GM12872 (cell line): ENCODE measurements around the gene CHD1.

Experiments used
- TF ChIP-seq, protein P1 (sequence below): IDR thresholded peaks from 3 replicates; pipeline ENCODE4 v1.5.1; 2011; ENCODE audit warnings: low read depth, mild to moderate bottlenecking, low read length, moderate library complexity; ENCODE audit not compliant: insufficient read depth

Gene CHD1

DNA sequence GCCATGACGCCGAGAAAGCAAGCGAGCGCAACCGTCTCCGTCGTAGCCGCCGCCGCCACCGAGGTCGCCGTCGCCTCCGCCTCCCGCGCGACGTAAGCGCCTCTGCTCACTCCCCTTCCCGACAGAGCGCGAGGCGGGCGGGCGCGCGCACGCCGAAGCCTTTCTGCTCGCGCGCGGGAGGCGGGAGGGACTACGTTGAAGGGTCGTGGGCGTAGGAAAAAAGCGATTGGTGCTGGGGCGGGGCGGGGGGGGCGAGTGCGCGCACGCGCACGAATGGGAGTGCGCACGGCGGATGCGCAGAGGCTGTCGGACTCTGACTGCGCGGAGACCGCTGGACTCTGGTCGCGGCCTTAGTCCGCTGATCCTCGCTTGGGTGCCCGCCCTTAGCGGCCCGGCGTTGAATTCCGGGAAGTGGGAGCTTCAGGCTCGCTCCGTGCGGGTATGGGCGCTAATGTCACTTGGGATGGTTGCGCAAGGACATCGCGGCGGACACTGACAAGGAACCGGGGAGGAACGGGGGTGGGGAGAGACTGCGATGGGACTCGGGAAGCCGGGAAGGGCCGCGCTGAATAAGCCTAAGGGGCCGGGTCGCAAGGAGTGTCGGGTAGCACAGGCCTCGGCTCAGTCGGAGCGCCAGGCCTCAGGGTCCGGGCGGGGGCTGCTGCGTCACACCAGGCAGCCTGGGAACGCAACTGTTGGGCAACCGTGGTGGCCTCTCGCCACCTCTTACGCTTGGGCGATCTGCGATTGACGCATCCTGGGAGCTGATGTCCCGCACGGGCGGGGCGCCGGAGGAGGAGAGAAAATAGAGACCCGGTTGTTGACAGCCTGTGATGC lies at the start of gene CHD1:
Gene CHD1, minus strand, starts transcription at position 135 of the 837 bp plus-strand sequence. CDS start 2,621 bp downstream, outside the sequence.
- TF ChIP-seq, protein P1, sequence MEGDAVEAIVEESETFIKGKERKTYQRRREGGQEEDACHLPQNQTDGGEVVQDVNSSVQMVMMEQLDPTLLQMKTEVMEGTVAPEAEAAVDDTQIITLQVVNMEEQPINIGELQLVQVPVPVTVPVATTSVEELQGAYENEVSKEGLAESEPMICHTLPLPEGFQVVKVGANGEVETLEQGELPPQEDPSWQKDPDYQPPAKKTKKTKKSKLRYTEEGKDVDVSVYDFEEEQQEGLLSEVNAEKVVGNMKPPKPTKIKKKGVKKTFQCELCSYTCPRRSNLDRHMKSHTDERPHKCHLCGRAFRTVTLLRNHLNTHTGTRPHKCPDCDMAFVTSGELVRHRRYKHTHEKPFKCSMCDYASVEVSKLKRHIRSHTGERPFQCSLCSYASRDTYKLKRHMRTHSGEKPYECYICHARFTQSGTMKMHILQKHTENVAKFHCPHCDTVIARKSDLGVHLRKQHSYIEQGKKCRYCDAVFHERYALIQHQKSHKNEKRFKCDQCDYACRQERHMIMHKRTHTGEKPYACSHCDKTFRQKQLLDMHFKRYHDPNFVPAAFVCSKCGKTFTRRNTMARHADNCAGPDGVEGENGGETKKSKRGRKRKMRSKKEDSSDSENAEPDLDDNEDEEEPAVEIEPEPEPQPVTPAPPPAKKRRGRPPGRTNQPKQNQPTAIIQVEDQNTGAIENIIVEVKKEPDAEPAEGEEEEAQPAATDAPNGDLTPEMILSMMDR: no peak

DNA sequence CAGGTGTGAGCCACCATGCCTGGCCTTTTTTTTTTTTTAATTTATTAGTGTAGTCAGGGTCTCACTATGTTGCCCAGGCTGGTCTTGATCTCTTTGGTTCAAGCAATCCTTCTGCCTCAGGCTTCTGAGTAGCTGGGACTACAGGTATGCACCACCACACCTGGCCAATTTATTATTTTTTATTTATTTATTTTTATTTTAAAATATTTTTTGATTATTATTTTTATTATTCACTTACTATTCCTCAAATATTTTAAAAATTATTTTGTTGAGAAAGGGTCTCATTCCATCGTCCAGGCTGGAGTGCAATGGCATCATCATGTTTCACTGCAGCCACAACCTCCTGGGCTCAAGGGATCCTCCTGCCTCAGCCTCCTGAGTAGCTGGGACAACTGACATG lies 49.7 kb upstream of the CHD1 start:
- TF ChIP-seq, protein P1: no peak

DNA sequence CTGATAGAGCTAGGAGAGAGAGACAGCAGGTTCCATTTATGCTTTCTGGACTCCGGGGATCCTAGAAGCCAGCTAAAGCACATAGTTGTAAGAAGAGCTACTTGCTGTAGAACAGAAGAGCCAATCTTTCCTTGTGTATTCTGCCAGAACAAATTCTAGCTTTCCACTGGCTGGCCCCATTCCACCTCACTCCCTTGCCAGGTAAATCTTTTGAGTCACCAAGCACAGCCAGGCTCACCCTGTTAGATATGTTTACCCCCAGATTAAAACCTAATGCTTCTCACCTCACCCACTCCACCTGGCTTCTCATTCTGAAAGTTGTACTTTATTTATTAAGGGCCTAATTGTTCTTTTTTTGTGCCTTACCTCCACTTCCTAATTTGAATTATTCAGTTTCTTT lies 48.9 kb upstream of the CHD1 start:
- TF ChIP-seq, protein P1: no peak

DNA sequence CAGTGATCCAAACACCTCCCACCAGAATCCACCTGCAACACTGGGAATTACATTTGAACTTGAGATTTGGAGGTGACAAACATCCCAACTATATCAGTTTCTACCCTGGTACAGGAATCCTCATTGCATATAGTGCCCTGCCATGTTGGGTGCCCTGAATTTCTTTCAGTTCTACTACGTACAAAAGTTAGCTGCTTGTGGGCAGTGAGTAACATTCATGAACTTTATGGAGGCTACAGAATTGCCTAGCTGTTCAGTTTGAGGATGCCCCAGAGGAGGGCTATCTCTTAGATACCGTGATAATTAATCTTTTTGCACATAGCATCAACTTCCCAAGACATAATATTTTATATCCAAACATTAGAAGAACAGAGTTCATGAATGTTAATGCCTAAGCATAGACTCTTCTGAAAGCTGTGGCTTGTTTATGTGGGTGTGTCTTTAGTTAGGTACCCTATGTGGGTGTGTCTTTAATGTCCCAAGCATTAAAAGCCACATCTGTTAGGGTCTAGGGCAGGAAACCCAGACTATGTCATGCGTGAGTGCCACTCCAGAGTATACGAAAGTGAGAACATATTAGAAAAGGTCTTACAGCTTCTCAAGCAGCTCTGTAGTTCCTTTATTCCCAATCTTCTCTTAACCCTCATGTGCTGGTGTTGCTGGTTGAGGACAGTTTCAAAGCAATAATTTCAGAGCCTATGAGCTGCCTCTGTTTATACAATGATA lies 47.0 kb upstream of the CHD1 start:
- TF ChIP-seq, protein P1: no peak

DNA sequence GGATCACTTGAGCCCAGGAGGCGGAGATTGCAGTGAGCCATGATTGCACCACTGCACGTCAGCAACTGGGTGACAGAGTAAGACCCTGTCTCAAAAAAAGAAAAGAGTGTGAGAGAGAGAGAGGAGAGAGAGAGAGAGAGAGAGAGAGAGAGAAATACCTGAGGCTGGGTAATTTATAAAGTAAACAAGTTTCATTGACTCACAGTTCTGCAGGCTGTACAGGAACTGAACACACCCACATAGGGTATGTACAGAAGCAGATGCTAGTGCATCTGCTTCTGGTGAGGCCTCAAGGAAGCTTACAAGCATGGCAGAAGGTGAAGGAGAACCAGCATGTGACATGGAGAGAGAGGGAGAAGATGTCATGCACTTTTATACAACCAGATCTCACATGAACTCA lies 46.4 kb upstream of the CHD1 start:
- TF ChIP-seq, protein P1: no peak

DNA sequence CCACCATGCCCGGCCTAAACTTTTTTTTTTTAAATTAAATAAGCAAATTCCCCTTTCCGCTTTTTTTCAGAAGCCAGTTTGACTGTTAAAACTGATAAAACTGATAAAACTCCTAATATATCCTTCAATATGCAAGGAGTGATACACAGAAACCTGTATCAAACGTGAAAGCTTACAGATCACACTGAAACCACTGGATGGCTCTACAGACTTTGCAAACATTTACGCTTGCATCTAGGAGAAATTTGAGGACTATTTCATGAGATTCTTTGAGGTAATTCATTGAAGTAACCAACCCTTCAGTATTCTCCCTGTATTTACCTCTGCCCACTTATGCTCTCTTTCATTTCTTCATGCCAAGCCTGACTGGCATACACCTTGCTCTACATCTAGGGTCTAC lies 40.6 kb upstream of the CHD1 start:
- TF ChIP-seq, protein P1: no peak

DNA sequence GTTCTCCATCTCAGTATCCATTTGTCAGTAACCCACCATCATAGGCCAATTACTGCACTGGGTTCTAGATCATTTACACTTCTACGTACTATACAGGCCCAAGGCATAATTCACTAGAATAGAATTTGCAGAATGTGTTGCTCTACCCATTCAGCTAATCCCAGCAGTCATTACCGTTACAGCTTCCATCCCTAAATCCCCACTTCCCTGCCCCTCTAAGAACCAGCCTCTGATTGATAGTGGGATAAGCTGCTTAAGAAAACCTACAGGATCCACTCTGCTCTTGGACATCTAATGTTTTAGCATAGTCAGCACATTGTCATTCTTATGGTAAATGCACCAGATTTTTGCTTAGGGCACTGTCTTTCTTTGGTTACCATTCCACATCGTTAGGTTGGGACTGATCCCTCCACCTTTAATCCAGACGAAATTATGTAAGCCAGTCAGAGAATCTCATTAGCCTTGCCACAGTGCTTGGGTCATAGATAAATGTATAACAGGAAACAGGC lies 39.3 kb upstream of the CHD1 start:
- TF ChIP-seq, protein P1: no peak
